Uterus (tissue), 2 donors: Measurements from ENCODE around the gene IL16.

Experiments used
- POLR2A ChIP-seq, 2 donors: fragments of 450-650 bp; IDR thresholded peaks; one replicate each; pipeline ENCODE4 v1.6.1; 2016; ENCODE audit warnings: antibody characterized with exemption in 2 of 2, mild to moderate bottlenecking in 1 of 2, moderate library complexity in 1 of 2
- TF ChIP-seq, protein P1 (sequence below), 4 experiments: fragments of 200-600 bp in 2 of 4; fragments of 450-650 bp in 2 of 4; sonication (generic) in 2 of 4; IDR thresholded peaks; one replicate each; pipeline ENCODE4 v1.5.1; 2016 to 2019; ENCODE audit warnings: antibody characterized with exemption in 4 of 4, mild to moderate bottlenecking in 2 of 4, moderate library complexity in 1 of 4

GRCh38 chr15:81337241-81337640 is 140.6 kb downstream of the IL16 start:
- TF ChIP-seq, protein P1, sequence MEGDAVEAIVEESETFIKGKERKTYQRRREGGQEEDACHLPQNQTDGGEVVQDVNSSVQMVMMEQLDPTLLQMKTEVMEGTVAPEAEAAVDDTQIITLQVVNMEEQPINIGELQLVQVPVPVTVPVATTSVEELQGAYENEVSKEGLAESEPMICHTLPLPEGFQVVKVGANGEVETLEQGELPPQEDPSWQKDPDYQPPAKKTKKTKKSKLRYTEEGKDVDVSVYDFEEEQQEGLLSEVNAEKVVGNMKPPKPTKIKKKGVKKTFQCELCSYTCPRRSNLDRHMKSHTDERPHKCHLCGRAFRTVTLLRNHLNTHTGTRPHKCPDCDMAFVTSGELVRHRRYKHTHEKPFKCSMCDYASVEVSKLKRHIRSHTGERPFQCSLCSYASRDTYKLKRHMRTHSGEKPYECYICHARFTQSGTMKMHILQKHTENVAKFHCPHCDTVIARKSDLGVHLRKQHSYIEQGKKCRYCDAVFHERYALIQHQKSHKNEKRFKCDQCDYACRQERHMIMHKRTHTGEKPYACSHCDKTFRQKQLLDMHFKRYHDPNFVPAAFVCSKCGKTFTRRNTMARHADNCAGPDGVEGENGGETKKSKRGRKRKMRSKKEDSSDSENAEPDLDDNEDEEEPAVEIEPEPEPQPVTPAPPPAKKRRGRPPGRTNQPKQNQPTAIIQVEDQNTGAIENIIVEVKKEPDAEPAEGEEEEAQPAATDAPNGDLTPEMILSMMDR (IDR thresholded peaks at IDR 0.05) = no peak
- TF ChIP-seq POLR2A (IDR thresholded peaks at IDR 0.05) = no peak
